ENCODE data around the gene CSNK1D. TPM values are rescaled to one million over a fixed set of nuclear protein-coding genes. Genes with fewer than 3 reads are reported as not detected.

CSNK1D gene
- total RNA-seq, 1 experiment from 2014 or later = 234 TPM

DNA sequence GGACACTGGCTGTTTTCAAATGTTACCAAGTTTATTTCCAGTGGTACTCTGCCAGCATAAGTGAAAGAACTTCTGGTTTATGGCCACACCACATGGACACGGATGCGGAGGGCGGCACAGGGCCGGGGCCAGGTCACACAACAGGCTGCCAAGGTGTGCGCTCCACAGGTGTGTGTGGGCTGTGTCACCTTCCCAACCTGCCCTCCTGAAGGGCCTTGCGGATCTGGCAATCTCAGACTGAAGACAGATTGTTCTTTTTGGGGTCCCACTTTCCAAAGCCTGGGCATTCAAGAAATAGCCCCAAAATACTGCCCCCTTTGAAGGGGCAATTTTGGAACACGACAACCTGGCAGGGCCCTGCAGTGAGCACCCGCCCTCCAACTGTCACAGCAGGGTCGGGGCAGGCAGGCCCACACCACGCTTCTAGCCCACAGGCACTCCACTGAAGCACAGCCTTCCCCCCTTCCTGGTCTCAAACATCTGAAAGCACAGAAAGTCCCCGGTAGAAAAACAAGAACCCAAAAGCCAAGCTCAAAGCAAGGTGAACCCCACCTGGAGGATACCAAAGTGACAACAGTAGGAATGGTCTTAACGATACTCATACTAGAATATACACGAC, 3.5 kb downstream of the CSNK1D start:
- no TSS peak for BruUV-seq (replicated peaks)
- peak overlapping the region; percentile 62 for H3K27ac ChIP-seq (ENCODE audit: low read length)
- CTCF ChIA-PET = interaction anchor here (0.6 kb wide), 2 partner anchors 58 to 566 kb away, joined by 4 read pairs; no protein-coding TSS in a partner anchor
- no peaks in the 10 kb centered on the region for H3K27me3 ChIP-seq (ENCODE audit: control insufficient read depth, insufficient read depth, low read length)
- peaks cover 72% of the 10 kb centered on the region for H3K4me1 ChIP-seq (ENCODE audit: control insufficient read depth, insufficient read depth, low read length)
- POLR2A ChIA-PET = interaction anchor here (0.6 kb wide), 1 partner anchor 15 kb away, joined by 3 read pairs; no protein-coding TSS in a partner anchor
- no peak for DNase-seq (ENCODE audit: low read depth, low spot score)
- no peaks in the 10 kb centered on the region for H3K9me3 ChIP-seq (ENCODE audit: control insufficient read depth, insufficient read depth, low read depth, low read length)
- TF ChIP-seq, protein P1, sequence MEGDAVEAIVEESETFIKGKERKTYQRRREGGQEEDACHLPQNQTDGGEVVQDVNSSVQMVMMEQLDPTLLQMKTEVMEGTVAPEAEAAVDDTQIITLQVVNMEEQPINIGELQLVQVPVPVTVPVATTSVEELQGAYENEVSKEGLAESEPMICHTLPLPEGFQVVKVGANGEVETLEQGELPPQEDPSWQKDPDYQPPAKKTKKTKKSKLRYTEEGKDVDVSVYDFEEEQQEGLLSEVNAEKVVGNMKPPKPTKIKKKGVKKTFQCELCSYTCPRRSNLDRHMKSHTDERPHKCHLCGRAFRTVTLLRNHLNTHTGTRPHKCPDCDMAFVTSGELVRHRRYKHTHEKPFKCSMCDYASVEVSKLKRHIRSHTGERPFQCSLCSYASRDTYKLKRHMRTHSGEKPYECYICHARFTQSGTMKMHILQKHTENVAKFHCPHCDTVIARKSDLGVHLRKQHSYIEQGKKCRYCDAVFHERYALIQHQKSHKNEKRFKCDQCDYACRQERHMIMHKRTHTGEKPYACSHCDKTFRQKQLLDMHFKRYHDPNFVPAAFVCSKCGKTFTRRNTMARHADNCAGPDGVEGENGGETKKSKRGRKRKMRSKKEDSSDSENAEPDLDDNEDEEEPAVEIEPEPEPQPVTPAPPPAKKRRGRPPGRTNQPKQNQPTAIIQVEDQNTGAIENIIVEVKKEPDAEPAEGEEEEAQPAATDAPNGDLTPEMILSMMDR (IDR thresholded peaks at IDR 0.05) = no peak
- TF ChIP-seq, protein P2, sequence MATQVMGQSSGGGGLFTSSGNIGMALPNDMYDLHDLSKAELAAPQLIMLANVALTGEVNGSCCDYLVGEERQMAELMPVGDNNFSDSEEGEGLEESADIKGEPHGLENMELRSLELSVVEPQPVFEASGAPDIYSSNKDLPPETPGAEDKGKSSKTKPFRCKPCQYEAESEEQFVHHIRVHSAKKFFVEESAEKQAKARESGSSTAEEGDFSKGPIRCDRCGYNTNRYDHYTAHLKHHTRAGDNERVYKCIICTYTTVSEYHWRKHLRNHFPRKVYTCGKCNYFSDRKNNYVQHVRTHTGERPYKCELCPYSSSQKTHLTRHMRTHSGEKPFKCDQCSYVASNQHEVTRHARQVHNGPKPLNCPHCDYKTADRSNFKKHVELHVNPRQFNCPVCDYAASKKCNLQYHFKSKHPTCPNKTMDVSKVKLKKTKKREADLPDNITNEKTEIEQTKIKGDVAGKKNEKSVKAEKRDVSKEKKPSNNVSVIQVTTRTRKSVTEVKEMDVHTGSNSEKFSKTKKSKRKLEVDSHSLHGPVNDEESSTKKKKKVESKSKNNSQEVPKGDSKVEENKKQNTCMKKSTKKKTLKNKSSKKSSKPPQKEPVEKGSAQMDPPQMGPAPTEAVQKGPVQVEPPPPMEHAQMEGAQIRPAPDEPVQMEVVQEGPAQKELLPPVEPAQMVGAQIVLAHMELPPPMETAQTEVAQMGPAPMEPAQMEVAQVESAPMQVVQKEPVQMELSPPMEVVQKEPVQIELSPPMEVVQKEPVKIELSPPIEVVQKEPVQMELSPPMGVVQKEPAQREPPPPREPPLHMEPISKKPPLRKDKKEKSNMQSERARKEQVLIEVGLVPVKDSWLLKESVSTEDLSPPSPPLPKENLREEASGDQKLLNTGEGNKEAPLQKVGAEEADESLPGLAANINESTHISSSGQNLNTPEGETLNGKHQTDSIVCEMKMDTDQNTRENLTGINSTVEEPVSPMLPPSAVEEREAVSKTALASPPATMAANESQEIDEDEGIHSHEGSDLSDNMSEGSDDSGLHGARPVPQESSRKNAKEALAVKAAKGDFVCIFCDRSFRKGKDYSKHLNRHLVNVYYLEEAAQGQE (IDR thresholded peaks at IDR 0.05; ENCODE audit: insufficient read depth in 1 of 2, low read depth in 2 of 2, low read length in 1 of 2) = no peak
- TF ChIP-seq POLR2AphosphoS5 (IDR thresholded peaks at IDR 0.05; ENCODE audit: low read depth, low read length) (no peak; the same call in 1 of the 2 replicates), TCF7L2 (IDR thresholded peaks at IDR 0.05; ENCODE audit: low read depth, low read length) (no peak), SIN3A (IDR thresholded peaks at IDR 0.05; ENCODE audit: borderline replicate concordance, insufficient read depth, low read depth, low read length) (no peak)
- intact Hi-C loops (cut with micrococcal nuclease; ENCODE audit: unreplicated experiment) (no loop called here), in situ Hi-C loops (cut with HindIII; ENCODE audit: low pct_unique_long_range_greater_than_20kb, low sequenced_read_pairs) (no loop called here)
- no peak for ATAC-seq
- peaks cover 11% of the 10 kb centered on the region for H3K36me3 ChIP-seq (ENCODE audit: control insufficient read depth, insufficient read depth, low read length)
- peak overlapping the region in 1 of 2 experiments; percentile 7; a peak in 2 of 4 replicates for H3K4me3 ChIP-seq (ENCODE audit: low read depth in 2 of 2, low read length in 2 of 2)

DNA sequence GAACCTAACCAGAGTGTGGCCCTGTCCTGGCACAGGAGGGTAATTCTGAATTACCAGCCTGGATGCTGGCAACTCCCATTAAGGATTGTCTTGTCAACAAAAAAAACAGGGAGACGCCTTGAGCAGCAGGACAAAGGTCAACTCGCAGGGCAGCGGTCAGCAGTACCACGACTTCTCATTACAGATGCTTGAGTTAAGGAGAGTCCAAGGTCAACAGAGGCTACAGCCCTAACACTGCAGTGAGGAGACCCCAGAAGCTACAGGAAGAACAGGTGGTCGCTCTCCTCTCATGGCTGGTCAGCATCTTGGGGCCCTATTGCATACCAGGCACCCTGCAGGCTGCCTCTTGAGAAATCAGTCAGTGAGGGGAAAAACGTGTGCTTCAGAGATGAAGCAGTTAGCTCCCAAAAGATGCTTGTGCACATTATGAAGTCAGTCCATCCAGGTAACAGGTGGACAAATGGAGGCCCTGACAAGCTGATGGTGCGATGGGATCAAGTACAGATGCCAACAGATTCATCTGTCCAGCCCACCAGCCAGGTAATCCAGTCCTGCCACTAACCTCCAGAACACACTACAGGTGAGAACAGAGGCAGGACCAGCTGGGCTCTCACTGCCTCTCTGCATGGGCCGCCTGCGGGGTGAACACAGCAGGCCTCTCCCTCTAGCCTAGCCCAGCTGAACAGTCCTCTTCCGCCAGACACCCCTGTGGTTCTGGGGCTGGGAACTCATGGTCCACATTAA, 4.2 kb downstream of the CSNK1D start:
- no peak for DNase-seq (ENCODE audit: low read depth, low spot score)
- H3K4me1 ChIP-seq (ENCODE audit: control insufficient read depth, insufficient read depth, low read length) = peaks cover 65% of the 10 kb centered on the region
- no peaks in the 10 kb centered on the region for H3K27me3 ChIP-seq (ENCODE audit: control insufficient read depth, insufficient read depth, low read length)
- in situ Hi-C loops (cut with HindIII; ENCODE audit: low pct_unique_long_range_greater_than_20kb, low sequenced_read_pairs) (no loop called here), intact Hi-C loops (cut with micrococcal nuclease; ENCODE audit: unreplicated experiment) (no loop called here)
- H3K4me3 ChIP-seq (ENCODE audit: low read depth in 2 of 2, low read length in 2 of 2) = no peak overlapping the region; a peak in 2 of 4 replicates
- ATAC-seq = no peak
- peak overlapping the region; percentile 62 for H3K27ac ChIP-seq (ENCODE audit: low read length)
- ChIA-PET POLR2A (interaction anchor here (0.5 to 0.6 kb wide), 2 partner anchors 16 to 87 kb away, joined by 3 to 6 read pairs; no protein-coding TSS in a partner anchor), CTCF (no interaction called here)
- H3K9me3 ChIP-seq (ENCODE audit: control insufficient read depth, insufficient read depth, low read depth, low read length) = no peaks in the 10 kb centered on the region
- no peak for TF ChIP-seq TCF7L2 (IDR thresholded peaks at IDR 0.05; ENCODE audit: low read depth, low read length)
- no peak for TF ChIP-seq SIN3A (IDR thresholded peaks at IDR 0.05; ENCODE audit: borderline replicate concordance, insufficient read depth, low read depth, low read length)
- TF ChIP-seq, protein P2 (IDR thresholded peaks at IDR 0.05; ENCODE audit: insufficient read depth in 1 of 2, low read depth in 2 of 2, low read length in 1 of 2) = no peak
- TF ChIP-seq, protein P1 (IDR thresholded peaks at IDR 0.05) = no peak
- peak; percentile 42; the same call in 1 of the 2 replicates for TF ChIP-seq POLR2AphosphoS5 (IDR thresholded peaks at IDR 0.05; ENCODE audit: low read depth, low read length)
- BruUV-seq (replicated peaks) = no TSS peak
- H3K36me3 ChIP-seq (ENCODE audit: control insufficient read depth, insufficient read depth, low read length) = peaks cover 11% of the 10 kb centered on the region

Data from Panc1 (cell line).